GM13976 (cell line): ENCODE data around the gene GARNL3.

Source experiments
- DNase-seq: peaks from one replicate; pipeline ENCODE4 v3.0.0; 2012; ENCODE audit warnings: low spot score
- in situ Hi-C: fragments of 300-500 bp; cut with MboI; formaldehyde crosslinking; loops from one replicate; pipeline ENCODE4 v1.12.0; 2022; ENCODE audit warnings: low sequenced_read_pairs, mixed read lengths, inconsistent platforms; ENCODE audit not compliant: unreplicated experiment
- TF ChIP-seq, protein P1 (sequence below): IDR thresholded peaks from 2 replicates; pipeline ENCODE4 v1.5.1; 2012; ENCODE audit warnings: borderline replicate concordance, mild to moderate bottlenecking; ENCODE audit not compliant: insufficient read depth; ENCODE audit errors: extremely low read depth, missing control alignments, control extremely low read depth

Gene GARNL3

DNA sequence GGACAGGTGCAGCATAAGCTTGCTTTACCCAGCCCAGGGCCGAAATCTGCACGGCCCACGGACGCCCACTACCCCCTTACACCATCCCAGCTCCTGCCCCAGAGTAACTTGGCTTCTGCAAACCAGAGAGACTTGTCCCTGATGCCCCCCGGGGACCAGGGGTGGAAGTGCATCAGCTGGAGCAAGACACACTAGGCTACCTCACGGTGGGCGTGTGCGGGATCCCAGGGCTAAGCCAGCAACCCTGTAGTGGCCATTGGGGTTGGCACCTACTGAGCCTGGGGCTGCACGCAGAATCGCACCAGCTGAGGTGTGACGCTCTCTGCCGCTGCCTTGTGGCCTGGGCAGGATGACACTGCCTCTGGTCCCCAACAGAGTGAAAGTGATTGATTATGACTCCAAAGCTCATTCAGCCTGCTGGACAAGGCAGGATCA, 153.5 kb downstream of the GARNL3 start:
- TF ChIP-seq, protein P1, sequence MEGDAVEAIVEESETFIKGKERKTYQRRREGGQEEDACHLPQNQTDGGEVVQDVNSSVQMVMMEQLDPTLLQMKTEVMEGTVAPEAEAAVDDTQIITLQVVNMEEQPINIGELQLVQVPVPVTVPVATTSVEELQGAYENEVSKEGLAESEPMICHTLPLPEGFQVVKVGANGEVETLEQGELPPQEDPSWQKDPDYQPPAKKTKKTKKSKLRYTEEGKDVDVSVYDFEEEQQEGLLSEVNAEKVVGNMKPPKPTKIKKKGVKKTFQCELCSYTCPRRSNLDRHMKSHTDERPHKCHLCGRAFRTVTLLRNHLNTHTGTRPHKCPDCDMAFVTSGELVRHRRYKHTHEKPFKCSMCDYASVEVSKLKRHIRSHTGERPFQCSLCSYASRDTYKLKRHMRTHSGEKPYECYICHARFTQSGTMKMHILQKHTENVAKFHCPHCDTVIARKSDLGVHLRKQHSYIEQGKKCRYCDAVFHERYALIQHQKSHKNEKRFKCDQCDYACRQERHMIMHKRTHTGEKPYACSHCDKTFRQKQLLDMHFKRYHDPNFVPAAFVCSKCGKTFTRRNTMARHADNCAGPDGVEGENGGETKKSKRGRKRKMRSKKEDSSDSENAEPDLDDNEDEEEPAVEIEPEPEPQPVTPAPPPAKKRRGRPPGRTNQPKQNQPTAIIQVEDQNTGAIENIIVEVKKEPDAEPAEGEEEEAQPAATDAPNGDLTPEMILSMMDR: no peak
- in situ Hi-C loops: loop anchor here (25.0 kb wide), 1 partner anchor 481 kb away; no protein-coding TSS in a partner anchor
- DNase-seq: peak; percentile 50

DNA sequence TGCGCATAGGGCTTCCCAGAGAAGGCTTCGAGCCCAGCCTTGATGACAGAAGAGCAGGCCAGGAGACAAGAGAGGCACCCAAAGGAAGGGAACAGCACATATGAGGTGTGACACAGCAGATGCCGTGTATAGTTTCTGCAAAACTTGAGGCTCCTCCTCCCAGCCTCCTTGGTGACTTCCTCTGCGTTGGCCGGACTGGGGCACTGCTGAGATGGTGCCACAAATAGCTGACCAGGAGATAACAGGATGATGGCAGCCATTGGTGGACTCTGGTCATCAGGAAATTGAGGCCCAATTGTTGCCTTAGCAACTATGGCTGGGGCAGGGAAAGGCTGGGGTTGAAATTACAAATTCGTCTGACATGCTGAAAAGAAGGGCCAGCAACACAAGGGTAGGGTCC, 154.8 kb downstream of the GARNL3 start:
- TF ChIP-seq, protein P1: no peak
- in situ Hi-C loops: loop anchor here (25.0 kb wide), 1 partner anchor 482 kb away; no protein-coding TSS in a partner anchor
- no peak for DNase-seq

DNA sequence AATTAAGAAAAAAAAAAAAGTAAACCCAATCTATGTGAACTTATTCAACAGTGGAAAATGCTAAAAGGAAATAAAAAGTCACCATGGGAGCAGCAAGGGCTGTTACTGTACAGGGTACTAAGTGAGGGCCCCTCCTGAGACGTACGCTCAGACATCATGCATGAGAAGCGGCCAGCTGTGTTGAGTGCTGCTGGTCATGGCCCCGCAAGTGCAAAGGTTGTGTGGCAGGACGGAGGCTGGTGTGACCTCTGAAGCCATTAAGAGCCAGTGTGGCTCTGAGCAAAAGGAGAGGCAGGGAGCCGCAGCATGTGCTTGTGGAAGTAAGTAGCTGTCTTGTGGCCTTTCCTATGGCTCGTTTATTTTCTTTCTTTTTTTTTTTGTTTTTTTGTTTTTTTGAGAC, 156.5 kb downstream of the GARNL3 start:
- DNase-seq: no peak
- TF ChIP-seq, protein P1: no peak
- in situ Hi-C loops: loop anchor here (25.0 kb wide), 1 partner anchor 484 kb away; no protein-coding TSS in a partner anchor

DNA sequence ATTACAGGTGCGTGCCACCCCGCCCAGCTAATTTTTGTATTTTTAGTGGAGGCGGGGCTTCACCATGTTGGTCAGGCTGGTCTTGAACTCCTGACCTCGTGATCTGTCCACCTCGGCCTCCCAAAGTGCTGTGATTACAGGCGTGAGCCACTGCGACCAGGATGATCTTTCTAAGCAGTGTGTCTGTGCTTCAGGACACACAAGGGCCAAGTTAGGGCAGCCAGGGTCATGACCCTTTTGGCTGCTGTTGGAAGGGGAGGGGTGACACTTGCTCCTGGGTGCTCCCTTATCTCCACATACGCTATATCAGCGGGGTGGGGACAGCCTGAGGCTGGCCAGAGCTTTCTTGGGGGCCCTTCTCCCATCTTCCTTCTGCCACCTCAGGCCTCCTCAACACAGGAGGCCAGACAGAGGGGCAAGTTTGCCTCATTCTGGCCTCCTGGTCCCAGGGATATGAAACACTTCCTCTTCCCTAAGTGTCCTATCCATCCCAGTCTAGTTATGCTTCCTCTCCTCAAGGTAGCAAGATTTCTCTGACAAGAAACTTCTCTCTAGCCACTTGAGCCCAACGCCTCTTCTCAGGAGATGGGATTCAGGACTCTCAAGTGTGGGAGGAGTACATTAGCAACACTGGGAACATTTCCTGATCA, 157.7 kb downstream of the GARNL3 start:
- DNase-seq: no peak
- TF ChIP-seq, protein P1: no peak
- in situ Hi-C loops: loop anchor here (25.0 kb wide), 1 partner anchor 485 kb away; no protein-coding TSS in a partner anchor

DNA sequence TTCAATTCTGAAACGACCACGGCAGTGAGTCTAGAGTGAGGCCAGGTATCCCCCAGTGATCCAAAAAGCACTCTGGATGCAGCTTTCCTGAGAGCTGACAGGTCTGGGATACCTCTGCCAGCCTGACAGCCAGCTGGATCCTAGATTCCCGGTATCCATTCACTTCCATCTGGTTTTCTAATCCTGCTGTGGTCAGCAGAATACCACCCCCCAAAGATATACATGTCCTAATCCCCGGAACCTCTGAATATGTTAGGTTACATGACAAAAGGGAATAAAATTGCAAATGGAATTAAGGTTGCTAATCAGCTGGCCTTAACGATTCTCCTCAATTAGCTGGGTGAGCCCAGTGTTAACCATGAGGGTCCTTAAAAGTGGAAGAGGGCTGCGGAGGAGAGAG, 158.2 kb downstream of the GARNL3 start:
- no peak for DNase-seq
- in situ Hi-C loops: loop anchor here (25.0 kb wide), 1 partner anchor 485 kb away; no protein-coding TSS in a partner anchor
- TF ChIP-seq, protein P1: no peak

DNA sequence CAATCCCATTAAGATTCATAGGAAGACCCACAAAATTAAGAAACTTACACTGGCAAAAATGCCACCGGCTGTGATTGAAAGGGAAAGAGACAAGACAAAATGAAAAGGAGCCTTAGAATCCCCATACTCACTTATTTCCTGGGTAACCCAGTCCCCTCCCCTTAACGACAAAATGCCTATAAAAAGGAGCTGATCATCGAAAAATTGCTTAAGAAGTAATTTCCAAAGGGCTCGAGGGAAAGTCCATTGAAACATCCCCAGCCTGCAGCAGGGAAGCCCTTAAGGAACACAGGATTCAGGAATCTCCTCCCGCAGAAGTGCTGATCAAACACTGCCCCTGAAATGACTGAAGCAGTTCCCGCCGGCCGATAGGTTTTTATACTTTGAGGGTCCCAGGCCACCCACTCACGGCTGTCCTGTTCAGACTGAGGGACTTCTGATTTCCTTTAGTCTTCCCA, 158.9 kb downstream of the GARNL3 start:
- TF ChIP-seq, protein P1: no peak
- in situ Hi-C loops: loop anchor here (25.0 kb wide), 1 partner anchor 486 kb away; no protein-coding TSS in a partner anchor
- no peak for DNase-seq
